Transverse colon (tissue), 3 donors: ENCODE measurements around the gene STRIP2.

Experiments used
- EP300 ChIP-seq: sonication (generic); formaldehyde crosslinking; IDR thresholded peaks from one replicate; pipeline ENCODE4 v1.6.1; 2017; ENCODE audit warnings: antibody characterized with exemption, low read depth
- POLR2A ChIP-seq: fragments of 450-650 bp; IDR thresholded peaks from one replicate; pipeline ENCODE4 v1.6.1; 2016; ENCODE audit warnings: antibody characterized with exemption, mild to moderate bottlenecking, moderate library complexity
- TF ChIP-seq, protein P1 (sequence below), 5 experiments: fragments of 200-600 bp in 3 of 5; fragments of 450-650 bp in 2 of 5; sonication (generic) in 3 of 5; IDR thresholded peaks; 1 replicate in 2 of 5; 2 replicates in 3 of 5; pipeline ENCODE4 v1.5.1; 2016 to 2017; ENCODE audit warnings: antibody characterized with exemption in 5 of 5, inconsistent platforms in 3 of 5, mild to moderate bottlenecking in 2 of 5, moderate library complexity in 1 of 5

DNA sequence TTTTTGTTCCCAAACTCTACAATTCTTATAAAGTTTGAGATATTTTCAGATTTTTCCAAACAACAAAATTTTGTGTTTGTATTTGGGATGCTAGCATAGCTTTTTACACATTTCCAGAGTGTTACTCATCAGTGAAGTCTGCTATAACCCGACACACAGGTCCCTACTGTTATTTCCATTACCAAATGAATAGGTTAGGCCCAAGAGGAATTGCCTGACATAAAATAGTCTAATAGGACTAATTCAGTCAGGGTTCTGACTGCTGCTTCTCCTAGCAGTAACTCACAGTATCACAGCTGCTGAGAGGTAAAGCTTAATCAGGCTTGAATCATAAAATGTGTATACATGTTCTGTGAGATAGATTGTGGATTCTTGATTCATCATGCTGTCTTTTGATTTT lies 49.1 kb upstream of the STRIP2 start:
- TF ChIP-seq, protein P1, sequence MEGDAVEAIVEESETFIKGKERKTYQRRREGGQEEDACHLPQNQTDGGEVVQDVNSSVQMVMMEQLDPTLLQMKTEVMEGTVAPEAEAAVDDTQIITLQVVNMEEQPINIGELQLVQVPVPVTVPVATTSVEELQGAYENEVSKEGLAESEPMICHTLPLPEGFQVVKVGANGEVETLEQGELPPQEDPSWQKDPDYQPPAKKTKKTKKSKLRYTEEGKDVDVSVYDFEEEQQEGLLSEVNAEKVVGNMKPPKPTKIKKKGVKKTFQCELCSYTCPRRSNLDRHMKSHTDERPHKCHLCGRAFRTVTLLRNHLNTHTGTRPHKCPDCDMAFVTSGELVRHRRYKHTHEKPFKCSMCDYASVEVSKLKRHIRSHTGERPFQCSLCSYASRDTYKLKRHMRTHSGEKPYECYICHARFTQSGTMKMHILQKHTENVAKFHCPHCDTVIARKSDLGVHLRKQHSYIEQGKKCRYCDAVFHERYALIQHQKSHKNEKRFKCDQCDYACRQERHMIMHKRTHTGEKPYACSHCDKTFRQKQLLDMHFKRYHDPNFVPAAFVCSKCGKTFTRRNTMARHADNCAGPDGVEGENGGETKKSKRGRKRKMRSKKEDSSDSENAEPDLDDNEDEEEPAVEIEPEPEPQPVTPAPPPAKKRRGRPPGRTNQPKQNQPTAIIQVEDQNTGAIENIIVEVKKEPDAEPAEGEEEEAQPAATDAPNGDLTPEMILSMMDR (IDR thresholded peaks at IDR 0.05) = no peak
- TF ChIP-seq EP300 = no peak
- no peak for TF ChIP-seq POLR2A
